ENCODE results near the gene GFY. TPM values are rescaled to one million over a fixed set of nuclear protein-coding genes. Genes with fewer than 3 reads are reported as not detected.

Gene GFY
- total RNA-seq, 6 donors from 2014 or later, result not detected

DNA sequence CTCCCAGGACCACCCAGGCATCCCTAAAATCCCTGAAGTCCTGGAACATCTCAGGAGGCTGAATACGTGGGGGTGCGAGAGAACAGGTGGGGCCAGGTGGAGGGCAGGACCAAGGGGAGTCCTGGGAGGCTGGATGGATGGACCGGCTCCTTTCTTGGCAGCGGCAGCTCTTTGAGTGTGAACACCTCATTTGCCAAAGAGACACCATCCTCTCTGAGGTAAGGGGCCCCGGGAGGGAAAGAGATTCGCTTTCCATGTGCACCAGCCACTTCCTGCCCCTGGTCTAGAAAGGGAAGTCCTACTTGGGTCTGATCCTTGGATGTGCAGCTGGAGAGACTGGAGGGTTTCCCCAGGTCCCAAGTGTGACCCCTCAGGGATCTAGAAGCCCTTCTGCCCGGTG is 18.1 kb upstream of the GFY start:
- DNase-seq (no peak), ATAC-seq (ENCODE audit: low FRiP score in 2 of 2) (no peak)
- Histone ChIP-seq H3K36me3 (no peaks in the 10 kb centered on the region), H3K27ac (no peak overlapping the region), H3K4me3 (no peak overlapping the region), H3K27me3 (no peaks in the 10 kb centered on the region), H3K9me3 (no peaks in the 10 kb centered on the region), H3K4me1 (peaks cover 0 to 6% (median 2%) of the 10 kb centered on the region in 4 donors)
- TF ChIP-seq POLR2A (IDR thresholded peaks at IDR 0.05) (no peak), POLR2AphosphoS5 (IDR thresholded peaks at IDR 0.05) (no peak), EP300 (IDR thresholded peaks at IDR 0.05) (no peak)
- TF ChIP-seq, protein P1, sequence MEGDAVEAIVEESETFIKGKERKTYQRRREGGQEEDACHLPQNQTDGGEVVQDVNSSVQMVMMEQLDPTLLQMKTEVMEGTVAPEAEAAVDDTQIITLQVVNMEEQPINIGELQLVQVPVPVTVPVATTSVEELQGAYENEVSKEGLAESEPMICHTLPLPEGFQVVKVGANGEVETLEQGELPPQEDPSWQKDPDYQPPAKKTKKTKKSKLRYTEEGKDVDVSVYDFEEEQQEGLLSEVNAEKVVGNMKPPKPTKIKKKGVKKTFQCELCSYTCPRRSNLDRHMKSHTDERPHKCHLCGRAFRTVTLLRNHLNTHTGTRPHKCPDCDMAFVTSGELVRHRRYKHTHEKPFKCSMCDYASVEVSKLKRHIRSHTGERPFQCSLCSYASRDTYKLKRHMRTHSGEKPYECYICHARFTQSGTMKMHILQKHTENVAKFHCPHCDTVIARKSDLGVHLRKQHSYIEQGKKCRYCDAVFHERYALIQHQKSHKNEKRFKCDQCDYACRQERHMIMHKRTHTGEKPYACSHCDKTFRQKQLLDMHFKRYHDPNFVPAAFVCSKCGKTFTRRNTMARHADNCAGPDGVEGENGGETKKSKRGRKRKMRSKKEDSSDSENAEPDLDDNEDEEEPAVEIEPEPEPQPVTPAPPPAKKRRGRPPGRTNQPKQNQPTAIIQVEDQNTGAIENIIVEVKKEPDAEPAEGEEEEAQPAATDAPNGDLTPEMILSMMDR (IDR thresholded peaks at IDR 0.05), result no peak
- WGBS, 2 donors, result 65 to 71% methylated on average over 6 to 7 of the region's 7 CpGs

DNA sequence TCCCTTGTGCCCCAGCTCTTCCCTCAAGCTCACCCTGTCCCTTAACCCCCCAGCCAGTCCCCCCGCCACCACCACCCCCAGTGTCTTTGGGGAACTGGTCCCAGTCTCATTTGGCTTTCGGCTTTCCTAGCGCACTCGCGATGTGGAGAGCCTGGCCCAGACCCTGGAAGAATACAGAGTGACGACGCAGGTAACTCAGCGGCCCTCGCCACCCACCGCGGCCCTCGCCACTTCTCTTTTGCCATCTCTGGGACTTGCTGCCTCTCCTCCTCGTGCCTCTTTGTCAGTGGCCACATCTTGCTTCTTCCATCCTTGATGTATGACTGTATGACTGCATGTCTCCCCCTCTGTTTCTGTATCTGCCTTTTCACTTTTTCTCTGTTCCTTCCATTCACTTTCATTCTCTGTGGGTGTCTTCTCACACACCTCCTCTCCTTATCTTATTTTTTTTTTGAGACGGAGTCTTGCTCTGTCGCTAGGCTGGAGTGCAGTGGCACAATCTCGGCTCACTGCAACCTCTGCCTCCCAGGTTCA is 17.6 kb upstream of the GFY start:
- no peak for ATAC-seq (ENCODE audit: low FRiP score in 2 of 2)
- DNase-seq, result no peak
- no peak overlapping the region for H3K27ac ChIP-seq

DNA sequence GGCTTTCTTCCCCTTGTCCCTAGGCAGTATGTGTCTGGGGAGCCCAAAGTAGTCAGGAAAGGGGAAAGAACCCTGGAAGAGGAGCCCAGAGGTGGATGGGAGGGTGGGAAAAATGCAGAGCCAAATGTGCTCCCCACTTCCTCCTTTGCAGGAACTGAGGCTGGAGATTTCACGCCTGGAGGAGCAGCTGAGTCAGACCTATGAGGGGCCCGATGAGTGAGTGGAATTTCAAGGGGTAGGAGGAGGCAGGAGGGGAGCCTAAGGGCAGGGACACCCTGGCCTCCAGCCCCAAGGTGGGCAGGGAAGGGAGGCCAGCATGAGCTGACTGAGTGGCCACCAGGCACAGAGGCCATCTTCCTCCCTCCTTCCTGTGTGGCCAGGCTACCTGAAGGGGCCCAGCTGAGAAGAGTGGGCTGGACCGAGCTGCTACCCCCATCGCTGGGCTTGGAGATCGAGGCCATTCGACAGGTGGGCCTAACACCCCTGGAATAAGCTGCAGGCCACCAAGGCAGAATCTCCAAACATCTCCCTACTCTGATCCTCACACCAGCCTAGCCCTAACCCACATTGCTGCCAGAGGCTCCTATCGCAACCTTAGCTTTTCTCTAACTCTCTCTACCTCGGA is 16.3 kb upstream of the GFY start:
- no peaks in the 10 kb centered on the region for H3K9me3 ChIP-seq
- TF ChIP-seq EP300 (IDR thresholded peaks at IDR 0.05) (no peak), POLR2AphosphoS5 (IDR thresholded peaks at IDR 0.05) (no peak), POLR2A (IDR thresholded peaks at IDR 0.05) (no peak)
- TF ChIP-seq, protein P1 (IDR thresholded peaks at IDR 0.05), result no peak
- 80% methylated on average over 8 of the region's 8 CpGs for WGBS, 2 donors
- no peak overlapping the region for H3K4me3 ChIP-seq
- no peak for DNase-seq
- H3K4me1 ChIP-seq, result peaks cover 0 to 6% (median 2%) of the 10 kb centered on the region in 4 donors
- peak overlapping the region in 1 of 4 donors; percentile 21 for H3K27ac ChIP-seq
- H3K27me3 ChIP-seq, result no peaks in the 10 kb centered on the region
- no peaks in the 10 kb centered on the region for H3K36me3 ChIP-seq
- no peak for ATAC-seq (ENCODE audit: low FRiP score in 2 of 2)

More for the DNA sequence above, 17.6 kb upstream of the GFY start:
- TF ChIP-seq, protein P1 (IDR thresholded peaks at IDR 0.05), result no peak
- TF ChIP-seq POLR2A (IDR thresholded peaks at IDR 0.05) (no peak), POLR2AphosphoS5 (IDR thresholded peaks at IDR 0.05) (no peak), EP300 (IDR thresholded peaks at IDR 0.05) (no peak)
- Histone ChIP-seq H3K27me3 (no peaks in the 10 kb centered on the region), H3K36me3 (no peaks in the 10 kb centered on the region), H3K9me3 (no peaks in the 10 kb centered on the region), H3K4me1 (peaks cover 0 to 6% (median 2%) of the 10 kb centered on the region in 4 donors), H3K4me3 (no peak overlapping the region)
- 84 to 89% methylated on average over 16 of the region's 16 CpGs for WGBS, 2 donors

DNA sequence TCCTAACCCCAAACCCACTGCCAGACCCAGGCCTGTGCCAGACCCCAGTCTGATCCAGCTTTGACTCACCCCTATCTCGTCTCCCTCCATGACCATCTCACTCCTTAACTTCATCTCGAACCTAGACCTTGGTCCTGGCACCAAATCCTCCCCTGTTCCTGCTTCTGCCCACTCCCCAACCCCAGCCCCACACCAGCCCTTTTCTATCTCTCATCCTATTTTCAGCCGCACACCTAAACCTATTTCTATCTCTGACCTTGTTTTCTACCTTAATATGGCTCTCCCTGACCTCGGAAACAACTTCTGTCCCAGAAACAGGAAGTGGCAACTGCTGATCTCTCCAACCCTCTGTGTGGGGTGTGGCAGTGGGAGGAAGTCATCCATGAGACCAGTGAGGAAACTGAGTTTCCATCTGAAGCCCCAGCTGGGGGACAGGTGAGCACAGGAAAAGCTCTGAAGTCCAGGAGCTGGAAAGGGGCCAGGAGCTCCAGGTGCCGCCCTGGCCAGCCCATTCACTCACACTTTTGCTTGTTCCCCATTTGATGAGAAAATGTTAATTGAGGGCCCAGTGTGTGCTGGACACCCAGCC is 15.7 kb upstream of the GFY start:
- peak in 1 of 2 donors; percentile 46 for ATAC-seq (ENCODE audit: low FRiP score in 2 of 2)
- DNase-seq, result no peak
- H3K36me3 ChIP-seq, result no peaks in the 10 kb centered on the region
- no peak for TF ChIP-seq POLR2AphosphoS5 (IDR thresholded peaks at IDR 0.05)
- no peak for TF ChIP-seq POLR2A (IDR thresholded peaks at IDR 0.05)
- TF ChIP-seq EP300 (IDR thresholded peaks at IDR 0.05), result no peak
- TF ChIP-seq, protein P1 (IDR thresholded peaks at IDR 0.05), result no peak
- no peaks in the 10 kb centered on the region for H3K9me3 ChIP-seq
- no peaks in the 10 kb centered on the region for H3K27me3 ChIP-seq
- WGBS, 2 donors, result 64 to 65% methylated on average over 4 to 5 of the region's 5 CpGs
- H3K4me1 ChIP-seq, result peaks cover 0 to 6% (median 2%) of the 10 kb centered on the region in 4 donors
- peak overlapping the region in 1 of 4 donors; percentile 21 for H3K27ac ChIP-seq
- no peak overlapping the region for H3K4me3 ChIP-seq

Measured in upper lobe of left lung (tissue), 6 donors.